ENCODE results near the gene GIMAP2.

Gene GIMAP2

DNA sequence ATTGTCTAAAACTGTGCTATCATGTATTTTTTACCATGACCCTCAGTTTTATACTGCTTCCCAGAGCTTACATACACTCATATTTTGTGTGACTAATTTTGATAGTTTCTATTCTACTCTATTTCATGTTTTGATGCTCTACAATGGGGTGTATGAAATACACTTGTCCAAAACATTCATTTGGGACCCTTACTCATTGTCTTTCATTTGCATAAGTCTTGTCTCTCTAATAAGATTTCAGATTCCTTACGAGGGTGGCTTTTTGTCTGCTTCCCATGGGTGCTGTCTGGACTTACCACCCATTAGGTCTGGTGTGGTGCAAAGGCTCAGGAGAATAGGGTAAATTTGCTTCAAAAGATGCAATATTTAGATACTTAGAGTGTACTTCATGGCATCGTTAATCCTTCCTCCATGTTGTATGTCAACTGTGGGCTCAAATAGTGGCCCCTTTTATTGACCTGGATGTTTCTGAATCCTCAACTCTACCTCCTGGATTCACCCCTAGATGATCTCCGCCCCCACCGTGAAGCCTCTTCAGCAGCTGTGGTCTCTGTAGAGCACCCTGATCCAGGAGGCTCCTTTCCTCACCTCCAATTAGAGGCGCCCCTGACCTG is 48.1 kb downstream of the GIMAP2 start:
- no peak for DNase-seq (ENCODE audit: low read depth)

DNA sequence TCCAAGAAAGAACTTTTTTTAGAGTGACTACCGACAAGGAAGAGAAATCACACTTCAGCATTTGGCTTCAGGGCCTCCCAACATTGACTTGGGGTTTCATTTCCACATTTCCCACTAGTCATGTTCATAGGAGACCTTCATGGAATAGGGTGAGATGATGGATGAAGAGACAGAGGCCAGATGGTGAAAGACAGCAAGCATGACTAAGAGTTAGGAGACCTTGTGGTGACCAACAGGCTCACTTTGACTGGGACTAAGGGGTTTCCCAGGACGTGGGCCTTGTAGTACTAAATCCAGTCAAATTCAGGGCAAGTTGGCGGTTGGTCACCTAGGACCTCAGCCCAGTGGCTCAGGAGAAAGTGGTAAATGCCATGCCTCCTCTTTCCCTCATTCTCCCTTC is 48.7 kb downstream of the GIMAP2 start:
- no peak for DNase-seq (ENCODE audit: low read depth)

DNA sequence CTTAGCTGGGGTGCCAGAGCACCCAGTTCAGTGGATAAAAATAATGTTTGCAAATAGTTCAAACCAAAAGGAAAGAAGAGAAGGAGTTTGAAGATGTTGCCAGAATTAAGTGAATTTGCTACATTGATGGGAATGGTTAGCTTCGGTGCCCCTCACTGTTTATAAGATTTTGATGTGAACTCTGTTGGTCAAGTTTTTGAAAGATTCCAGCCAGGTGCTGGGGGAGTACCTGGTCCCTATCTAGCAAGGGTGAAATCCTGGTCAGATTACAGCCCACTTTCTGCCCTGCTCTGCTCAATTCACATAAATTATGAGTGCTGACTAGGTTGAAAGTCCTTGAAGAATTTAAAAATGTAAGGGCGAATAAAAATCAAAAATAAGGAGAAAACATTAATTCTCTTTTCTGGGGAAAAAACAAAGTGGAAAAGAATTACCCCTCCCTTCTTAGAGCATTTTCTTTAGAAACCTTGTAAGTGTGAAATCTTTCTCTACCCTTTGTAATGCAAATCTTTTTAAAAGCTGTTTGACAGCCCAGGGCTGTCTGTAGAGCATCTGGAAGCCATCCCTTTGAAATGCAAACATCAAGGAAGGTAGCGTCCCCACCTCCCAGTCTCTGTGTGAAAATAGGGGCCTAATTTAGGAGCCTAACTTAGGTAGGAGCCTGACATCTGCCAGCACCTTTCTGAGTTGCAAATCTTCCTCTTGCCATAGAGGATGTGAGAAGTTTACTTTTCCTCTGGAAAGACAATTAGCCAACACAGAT is 50.3 kb downstream of the GIMAP2 start:
- no peak for DNase-seq (ENCODE audit: low read depth)

DNA sequence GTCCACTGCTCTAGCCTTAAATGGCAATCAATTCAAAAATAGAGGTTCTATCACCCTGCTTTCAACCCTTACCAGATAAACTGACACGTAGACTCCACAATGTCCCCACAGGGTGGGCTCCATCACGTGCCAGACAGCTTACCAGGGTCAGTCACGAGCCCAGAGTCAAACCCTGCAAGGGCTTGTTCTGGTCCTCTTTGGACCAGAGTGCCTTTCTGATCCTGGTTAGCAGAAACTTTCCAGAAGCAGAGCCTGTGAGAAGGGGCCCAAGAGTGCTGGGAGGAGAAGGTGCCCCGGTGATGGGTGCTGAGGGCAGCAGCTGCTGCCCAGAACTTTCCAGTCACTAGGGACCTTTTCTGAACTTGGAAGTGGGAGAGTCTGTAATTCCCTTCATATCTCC is 51.4 kb downstream of the GIMAP2 start:
- DNase-seq (ENCODE audit: low read depth), result no peak

DNA sequence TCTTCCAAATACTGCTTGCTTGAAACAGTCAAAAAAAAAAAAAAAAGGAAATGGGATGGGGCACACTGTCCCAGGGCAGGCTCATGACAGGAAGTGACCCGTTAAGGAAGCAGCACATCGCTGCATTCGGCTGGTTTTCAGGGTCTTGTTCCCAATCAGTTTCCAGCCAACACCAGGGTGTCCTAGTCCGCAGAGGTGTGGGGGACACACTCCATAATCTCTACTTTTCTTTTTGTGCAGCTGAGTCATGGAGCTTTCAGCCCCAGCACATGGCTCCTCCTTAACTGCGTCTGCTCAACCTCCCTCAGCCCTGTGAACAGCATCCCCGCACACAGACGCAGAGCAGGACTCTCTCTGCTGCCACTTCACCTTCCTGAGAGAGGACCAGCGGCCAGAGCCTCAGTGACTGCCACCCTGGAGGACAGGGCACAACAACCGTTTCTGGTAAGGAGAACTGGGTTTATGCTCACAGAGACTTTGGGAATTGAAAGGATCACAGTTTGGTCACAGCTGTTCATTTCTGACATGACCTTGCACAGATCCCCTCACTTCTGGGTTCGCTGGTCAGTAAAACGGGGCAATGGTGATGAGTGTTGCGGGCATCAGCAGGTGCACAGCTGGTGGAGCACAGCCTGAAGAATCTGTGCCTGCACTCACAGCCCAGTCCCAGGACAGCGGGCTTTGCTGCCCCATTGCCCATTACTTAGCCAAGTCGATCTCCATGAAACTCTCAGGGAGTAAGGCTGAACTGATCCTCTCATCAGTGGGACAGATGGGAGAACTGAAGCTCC is 52.0 kb downstream of the GIMAP2 start, which contains the start of gene GIMAP5:
Gene GIMAP5 (plus strand): TSS at position 154 of the 791 bp plus-strand sequence. CDS start 3,467 bp downstream, outside the sequence.
- DNase-seq (ENCODE audit: low read depth), result no peak

DNA sequence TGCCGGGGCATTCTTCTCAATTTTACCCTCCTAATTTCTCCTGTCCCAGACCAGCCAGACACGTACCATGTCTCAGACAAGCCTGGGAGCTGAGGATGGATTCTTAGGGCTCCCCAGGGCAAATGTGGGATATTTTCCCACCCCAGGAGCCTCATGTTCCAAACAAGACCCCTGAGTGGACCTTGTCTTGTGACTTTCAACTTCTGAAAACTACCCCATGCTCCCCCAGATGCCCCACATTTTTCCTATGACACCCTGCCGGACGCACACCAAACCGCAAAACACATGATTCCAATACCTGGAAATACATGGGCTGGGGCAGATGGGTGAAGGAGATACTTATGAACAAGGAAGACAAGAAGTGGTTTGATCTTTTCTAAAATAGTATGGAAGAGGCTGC is 52.6 kb downstream of the GIMAP2 start:
- DNase-seq (ENCODE audit: low read depth), result no peak

DNA sequence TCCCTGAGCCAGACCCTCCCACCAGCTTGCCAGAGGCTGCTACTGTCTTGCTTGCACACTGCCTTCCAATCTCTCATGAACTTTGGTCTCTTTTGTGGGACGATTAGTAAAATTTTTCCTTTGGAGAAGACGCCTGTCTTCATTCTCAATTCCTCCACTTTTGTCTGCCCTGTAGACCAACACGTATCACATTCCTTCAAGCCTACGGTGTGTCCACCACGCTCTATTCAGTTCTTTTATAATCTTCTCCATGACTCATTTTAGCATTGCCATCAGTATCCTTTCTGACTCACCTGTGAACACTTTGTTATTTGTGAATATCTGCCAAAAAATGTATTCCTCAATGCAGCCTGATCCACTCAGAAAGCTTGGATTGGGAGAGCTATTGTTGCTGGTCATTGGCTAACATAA is 53.1 kb downstream of the GIMAP2 start:
- DNase-seq (ENCODE audit: low read depth), result no peak

DNA sequence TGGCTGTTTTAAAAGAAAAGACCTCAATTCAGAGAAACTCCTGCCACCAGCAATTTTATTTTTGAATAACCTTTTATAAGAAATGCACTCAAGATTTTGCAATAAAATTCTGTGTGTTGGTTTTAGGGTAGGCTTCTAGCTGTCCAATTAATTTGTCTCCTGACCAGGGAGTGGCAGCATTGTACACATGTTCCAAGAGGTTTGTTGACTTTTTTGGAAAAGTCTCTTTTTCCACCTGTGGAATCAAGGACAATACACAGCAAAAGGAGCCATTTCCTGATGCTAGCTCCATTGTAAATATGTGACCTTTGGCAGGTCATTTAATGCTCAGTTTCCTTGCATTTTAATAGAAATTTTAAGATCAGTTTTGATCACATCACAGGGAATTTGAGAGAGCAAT is 53.5 kb downstream of the GIMAP2 start:
- DNase-seq (ENCODE audit: low read depth), result no peak

DNA sequence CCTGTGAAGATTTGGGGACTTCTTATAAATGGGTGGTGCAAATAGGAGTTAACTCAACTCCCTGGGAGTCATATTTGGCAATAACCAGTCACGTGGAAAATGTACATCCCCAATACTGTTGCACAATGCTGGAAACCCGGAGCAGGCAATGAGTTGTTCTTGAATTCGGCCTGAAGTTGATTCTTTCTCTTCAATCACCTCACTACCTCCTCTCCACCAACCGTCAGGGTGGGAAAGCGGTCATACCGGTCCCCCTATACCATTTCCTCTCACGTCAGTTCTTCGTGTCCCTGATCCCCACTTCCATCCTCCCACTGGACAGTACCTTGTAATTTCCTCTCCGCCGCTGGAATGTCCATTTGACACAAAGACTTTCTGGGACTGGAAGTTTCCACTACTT is 54.5 kb downstream of the GIMAP2 start:
- DNase-seq (ENCODE audit: low read depth), result no peak

DNA sequence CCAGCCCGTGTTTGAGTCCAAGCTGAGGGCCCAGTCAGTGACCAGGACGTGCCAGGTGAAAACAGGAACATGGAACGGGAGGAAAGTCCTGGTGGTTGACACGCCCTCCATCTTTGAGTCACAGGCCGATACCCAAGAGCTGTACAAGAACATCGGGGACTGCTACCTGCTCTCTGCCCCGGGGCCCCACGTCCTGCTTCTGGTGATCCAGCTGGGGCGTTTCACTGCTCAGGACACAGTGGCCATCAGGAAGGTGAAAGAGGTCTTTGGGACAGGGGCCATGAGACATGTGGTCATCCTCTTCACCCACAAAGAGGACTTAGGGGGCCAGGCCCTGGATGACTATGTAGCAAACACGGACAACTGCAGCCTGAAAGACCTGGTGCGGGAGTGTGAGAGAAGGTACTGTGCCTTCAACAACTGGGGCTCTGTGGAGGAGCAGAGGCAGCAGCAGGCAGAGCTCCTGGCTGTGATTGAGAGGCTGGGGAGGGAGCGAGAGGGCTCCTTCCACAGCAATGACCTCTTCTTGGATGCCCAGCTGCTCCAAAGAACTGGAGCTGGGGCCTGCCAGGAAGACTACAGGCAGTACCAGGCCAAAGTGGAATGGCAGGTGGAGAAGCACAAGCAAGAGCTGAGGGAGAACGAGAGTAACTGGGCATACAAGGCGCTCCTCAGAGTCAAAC is 56.9 kb downstream of the GIMAP2 start:
- DNase-seq (ENCODE audit: low read depth), result no peak
